SJSA1 (cell line): ENCODE results near the gene STARD5. TPM values are rescaled to one million over a fixed set of nuclear protein-coding genes. Genes with fewer than 3 reads are reported as not detected.

Experiments used
- DNase-seq, 2 experiments: peaks; one replicate each; pipeline ENCODE4 v3.0.0-alpha.2; 2015 to 2020; ENCODE audit warnings: low spot score in 2 of 2, low read depth in 1 of 2
- H3K27ac ChIP-seq: fragments of 250-450 bp; sonication (Bioruptor Pico); 2 replicates; pipeline ENCODE4 v1.5.1; 2020; ENCODE audit warnings: mild to moderate bottlenecking, moderate library complexity
- H3K27me3 ChIP-seq: fragments of 250-450 bp; sonication (Bioruptor Pico); replicated peaks from 2 replicates; pipeline ENCODE4 v1.5.1; 2020; ENCODE audit warnings: mild to moderate bottlenecking, moderate library complexity
- H3K36me3 ChIP-seq: fragments of 250-450 bp; sonication (Bioruptor Pico); 2 replicates; pipeline ENCODE4 v1.5.1; 2020; ENCODE audit warnings: mild to moderate bottlenecking
- H3K4me1 ChIP-seq: fragments of 250-450 bp; sonication (Bioruptor Pico); replicated peaks from 2 replicates; pipeline ENCODE4 v1.6.1; 2021; ENCODE audit warnings: mild to moderate bottlenecking
- H3K4me3 ChIP-seq: fragments of 250-450 bp; sonication (Bioruptor Pico); 2 replicates; pipeline ENCODE4 v1.5.1; 2020; ENCODE audit warnings: mild to moderate bottlenecking
- H3K9me3 ChIP-seq: fragments of 250-450 bp; sonication (Bioruptor Pico); replicated peaks from 2 replicates; pipeline ENCODE4 v1.5.1; 2020; ENCODE audit warnings: mild to moderate bottlenecking
- total RNA-seq: library from RNA; depleted of rRNA; stranded (reverse); fragments of >200 nt; shearing (Covaris generic); gene quantifications from 2 replicates; pipeline ENCODE4 v1.2.3, GENCODE V29; 2014

STARD5 gene
- total RNA-seq, 1 experiment from 2014 or later, result 6.3 TPM

GRCh38 chr15:81313686-81314085 lies 10.3 kb downstream of the STARD5 start:
- Histone ChIP-seq H3K4me3 (no peak overlapping the region), H3K27ac (peak overlapping the region; percentile 47), H3K27me3 (no peaks in the 10 kb centered on the region), H3K36me3 (peaks cover 35% of the 10 kb centered on the region), H3K9me3 (no peaks in the 10 kb centered on the region; the same call in 1 of the 2 replicates), H3K4me1 (peaks cover 12% of the 10 kb centered on the region)
- DNase-seq, result no peak

- Histone ChIP-seq H3K4me1 (peaks cover 12% of the 10 kb centered on the region), H3K27ac (peak overlapping the region; percentile 47), H3K4me3 (no peak overlapping the region), H3K27me3 (no peaks in the 10 kb centered on the region), H3K36me3 (peaks cover 31% of the 10 kb centered on the region), H3K9me3 (no peaks in the 10 kb centered on the region; the same call in 1 of the 2 replicates)
- DNase-seq, result peak; percentile 87 to 95
Measured at GRCh38 chr15:81312790-81313543, 11.0 kb downstream of the STARD5 start.

DNA sequence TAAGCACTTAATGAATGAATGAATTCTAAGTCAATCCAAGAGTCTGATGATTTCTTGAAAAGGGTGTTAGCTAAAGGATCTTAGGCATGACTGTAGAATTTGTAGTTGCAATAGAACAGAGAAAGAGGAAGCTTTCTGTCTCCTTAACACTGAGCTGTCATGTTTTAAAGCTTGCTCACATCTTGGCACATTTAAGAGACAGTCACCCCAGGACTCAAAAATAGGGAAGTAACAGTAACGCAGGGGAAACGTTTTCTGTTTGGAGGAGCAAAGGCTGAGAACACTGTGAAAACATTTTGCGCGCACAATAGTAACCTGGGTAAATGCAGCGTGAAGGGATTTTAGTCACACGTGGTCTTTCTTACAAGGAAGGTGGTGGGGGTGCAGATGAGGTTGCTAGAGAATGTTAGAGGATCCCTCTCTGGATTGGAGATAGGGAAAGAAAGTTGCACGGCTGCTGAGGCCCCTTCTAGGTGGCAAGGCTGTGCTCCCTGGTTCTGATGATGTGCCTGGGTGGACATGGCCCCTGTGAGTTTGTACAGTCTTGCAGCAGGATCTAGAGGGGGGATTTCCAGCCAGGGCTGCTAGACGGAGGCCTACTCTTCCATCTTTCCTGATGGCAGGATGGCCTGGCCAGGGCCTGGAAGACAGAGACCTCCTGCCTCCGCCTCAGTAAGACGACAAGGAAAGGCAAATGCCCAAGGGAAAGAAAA lies 12.0 kb downstream of the STARD5 start:
- H3K27me3 ChIP-seq, result no peaks in the 10 kb centered on the region
- no peak overlapping the region for H3K27ac ChIP-seq
- H3K9me3 ChIP-seq, result no peaks in the 10 kb centered on the region; the same call in 1 of the 2 replicates
- DNase-seq, result no peak
- no peak overlapping the region for H3K4me3 ChIP-seq
- H3K4me1 ChIP-seq, result peaks cover 12% of the 10 kb centered on the region
- peaks cover 23% of the 10 kb centered on the region for H3K36me3 ChIP-seq

DNA sequence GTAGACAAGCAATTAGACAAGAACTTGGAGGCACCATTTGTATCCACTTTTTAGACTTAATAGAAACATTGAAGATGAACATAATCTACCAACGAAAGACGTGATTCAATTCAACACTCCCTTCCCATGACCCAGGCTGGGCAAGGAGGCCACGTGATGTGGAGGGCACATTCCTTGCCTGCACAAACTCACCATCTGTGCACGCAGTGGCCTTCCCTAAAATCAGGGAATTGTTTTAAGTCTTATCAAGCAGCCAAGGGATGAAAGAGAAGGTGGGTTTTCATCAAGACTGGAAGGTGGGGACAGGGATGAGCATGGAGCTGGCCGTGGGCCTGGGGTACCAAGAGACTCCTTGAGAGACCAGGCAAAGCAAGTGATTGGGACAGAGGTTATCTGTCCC lies 13.5 kb downstream of the STARD5 start:
- no peaks in the 10 kb centered on the region for H3K27me3 ChIP-seq
- H3K4me1 ChIP-seq, result peaks cover 12% of the 10 kb centered on the region
- H3K27ac ChIP-seq, result no peak overlapping the region
- no peak for DNase-seq
- H3K36me3 ChIP-seq, result peaks cover 15% of the 10 kb centered on the region
- no peak overlapping the region for H3K4me3 ChIP-seq
- no peaks in the 10 kb centered on the region; the same call in 1 of the 2 replicates for H3K9me3 ChIP-seq

DNA sequence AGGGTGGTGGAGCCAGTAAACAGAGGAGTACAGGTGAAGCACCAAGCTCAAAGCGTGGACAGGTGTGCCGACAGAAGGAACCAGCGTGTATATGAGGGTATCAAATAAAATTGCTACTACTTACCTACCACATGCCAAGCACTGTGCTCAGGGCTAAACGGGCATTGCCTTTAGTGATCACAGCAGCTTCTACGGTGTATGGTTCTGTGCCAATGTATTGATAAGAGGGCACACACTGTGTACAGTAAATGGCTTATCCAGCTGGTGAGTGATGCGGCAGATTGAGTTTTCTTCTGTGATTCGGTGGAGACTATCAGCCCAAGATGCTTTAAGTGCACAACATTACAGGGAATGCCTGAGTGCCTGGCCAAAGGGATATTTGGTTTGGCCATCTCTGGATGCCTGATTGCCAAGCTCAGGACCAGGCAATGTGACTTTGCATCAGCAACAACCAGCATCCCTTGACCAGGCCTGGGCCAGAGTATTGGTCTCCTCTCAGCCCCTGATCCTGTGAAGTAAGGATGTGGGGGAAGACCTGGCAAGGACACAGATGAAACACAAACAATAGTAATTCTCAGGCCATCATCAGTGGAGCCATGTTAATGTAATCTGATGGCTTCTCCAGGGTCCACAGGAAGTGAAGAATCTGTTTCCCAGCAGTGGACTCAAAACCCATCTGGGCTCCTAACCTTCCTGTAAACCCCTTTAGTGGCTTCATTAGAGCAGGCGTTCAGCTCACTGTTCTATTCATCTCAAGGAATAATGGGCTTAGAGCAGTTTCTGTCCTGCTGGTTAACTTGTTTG lies 14.1 kb downstream of the STARD5 start:
- Histone ChIP-seq H3K9me3 (no peaks in the 10 kb centered on the region; the same call in 1 of the 2 replicates), H3K27ac (no peak overlapping the region), H3K27me3 (no peaks in the 10 kb centered on the region), H3K4me3 (no peak overlapping the region), H3K4me1 (peaks cover 12% of the 10 kb centered on the region), H3K36me3 (peaks cover 15% of the 10 kb centered on the region)
- no peak for DNase-seq

- no peak for DNase-seq
- Histone ChIP-seq H3K36me3 (peaks cover 15% of the 10 kb centered on the region), H3K27ac (no peak overlapping the region), H3K4me3 (no peak overlapping the region), H3K4me1 (peaks cover 14% of the 10 kb centered on the region), H3K27me3 (no peaks in the 10 kb centered on the region), H3K9me3 (no peaks in the 10 kb centered on the region; the same call in 1 of the 2 replicates)
Measured at GRCh38 chr15:81308260-81308659, 15.7 kb downstream of the STARD5 start.

DNA sequence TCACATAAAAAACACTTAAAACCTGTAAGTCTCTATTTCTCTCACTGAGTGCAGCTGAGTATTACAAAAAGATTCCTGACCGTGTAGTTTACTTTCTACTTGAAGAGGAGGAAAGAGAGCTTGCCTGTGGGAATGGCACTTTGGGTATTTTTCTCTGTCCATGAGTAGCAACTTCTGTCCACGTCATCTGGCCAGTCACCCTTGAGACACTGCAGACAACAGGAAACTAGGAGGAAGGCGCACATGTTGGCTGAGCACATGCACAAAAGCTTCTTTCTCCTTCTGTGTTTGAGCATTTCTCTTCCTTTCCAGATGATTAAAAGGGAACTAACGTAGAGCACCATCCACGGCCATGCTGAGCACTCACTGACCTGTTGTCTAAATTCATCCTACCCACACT lies 19.7 kb downstream of the STARD5 start:
- H3K27ac ChIP-seq, result no peak overlapping the region
- no peak for DNase-seq
- no peaks in the 10 kb centered on the region for H3K27me3 ChIP-seq
- no peaks in the 10 kb centered on the region for H3K36me3 ChIP-seq
- H3K4me3 ChIP-seq, result no peak overlapping the region
- H3K9me3 ChIP-seq, result no peaks in the 10 kb centered on the region
- 0 out of 2 replicates have a peak, but pooled peaks cover 5% of the 10 kb centered on the region for H3K4me1 ChIP-seq

DNA sequence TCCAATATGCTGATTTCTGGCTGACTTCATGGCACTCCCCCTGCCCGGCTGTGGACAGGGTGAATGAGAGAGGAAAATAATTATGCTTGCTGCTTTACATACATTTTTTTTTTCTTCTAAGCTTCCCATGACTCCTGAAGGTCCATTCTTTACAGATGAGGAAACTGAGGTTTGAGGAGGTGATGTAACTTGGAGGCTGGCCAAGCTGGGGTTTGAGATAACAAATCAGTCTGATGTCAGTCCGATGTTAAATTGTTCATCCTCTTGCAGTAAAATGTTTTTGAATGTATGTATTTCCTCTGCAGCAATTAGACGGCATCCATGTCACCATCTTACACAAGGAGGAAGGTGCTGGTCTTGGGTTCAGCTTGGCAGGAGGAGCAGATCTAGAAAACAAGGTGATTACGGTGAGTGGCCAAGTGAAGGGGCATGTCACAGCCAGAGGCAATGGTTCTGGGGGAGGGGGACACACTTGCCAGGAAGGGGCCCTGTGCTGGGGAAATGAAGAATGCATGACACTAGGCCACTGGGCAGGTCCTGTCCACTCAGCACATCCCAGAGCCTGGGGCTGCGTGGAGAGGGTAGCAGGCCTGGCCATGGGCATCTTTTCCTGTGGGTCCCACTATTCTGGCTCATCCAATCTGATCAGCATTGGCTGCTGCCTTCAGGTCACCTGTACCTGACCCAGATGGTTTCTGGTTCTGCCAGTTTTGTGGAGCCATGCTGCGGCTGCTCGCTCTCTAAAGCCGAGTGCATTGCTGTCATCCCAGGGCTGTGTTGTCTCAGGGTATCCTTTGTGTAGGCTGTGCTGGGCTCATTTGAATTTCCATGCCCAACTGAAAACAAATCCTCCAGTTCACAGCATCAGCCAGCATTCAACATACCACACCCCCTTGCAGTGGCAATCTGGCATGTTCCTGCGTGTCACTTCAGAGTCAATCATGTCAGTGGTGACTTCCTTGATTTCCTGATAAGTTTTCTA lies 20.4 kb downstream of the STARD5 start:
- Histone ChIP-seq H3K4me3 (no peak overlapping the region), H3K27me3 (no peaks in the 10 kb centered on the region), H3K27ac (no peak overlapping the region), H3K4me1 (0 out of 2 replicates have a peak, but pooled peaks cover 5% of the 10 kb centered on the region), H3K9me3 (no peaks in the 10 kb centered on the region), H3K36me3 (no peaks in the 10 kb centered on the region)
- DNase-seq, result no peak

GRCh38 chr15:81302701-81303109 lies 21.2 kb downstream of the STARD5 start:
- H3K4me1 ChIP-seq, result peaks cover 5% of the 10 kb centered on the region; the same call in 1 of the 2 replicates
- H3K4me3 ChIP-seq, result no peak overlapping the region
- H3K9me3 ChIP-seq, result no peaks in the 10 kb centered on the region
- H3K36me3 ChIP-seq, result no peaks in the 10 kb centered on the region
- no peak for DNase-seq
- no peaks in the 10 kb centered on the region for H3K27me3 ChIP-seq
- no peak overlapping the region for H3K27ac ChIP-seq

- H3K27ac ChIP-seq, result no peak overlapping the region
- H3K36me3 ChIP-seq, result no peaks in the 10 kb centered on the region
- H3K9me3 ChIP-seq, result no peaks in the 10 kb centered on the region
- H3K4me1 ChIP-seq, result peaks cover 5% of the 10 kb centered on the region; the same call in 1 of the 2 replicates
- no peak for DNase-seq
- H3K27me3 ChIP-seq, result no peaks in the 10 kb centered on the region
- no peak overlapping the region for H3K4me3 ChIP-seq
Measured at GRCh38 chr15:81301815-81302399, 22.0 kb downstream of the STARD5 start.

- Histone ChIP-seq H3K27ac (no peak overlapping the region), H3K9me3 (no peaks in the 10 kb centered on the region), H3K4me1 (peaks cover 5% of the 10 kb centered on the region; the same call in 1 of the 2 replicates), H3K27me3 (no peaks in the 10 kb centered on the region), H3K36me3 (no peaks in the 10 kb centered on the region), H3K4me3 (no peak overlapping the region)
- DNase-seq, result no peak
Measured at GRCh38 chr15:81301385-81301784, 22.6 kb downstream of the STARD5 start.

GRCh38 chr15:81299630-81300273 lies 24.2 kb downstream of the STARD5 start:
- no peak for DNase-seq
- Histone ChIP-seq H3K4me1 (peaks cover 5% of the 10 kb centered on the region; the same call in 1 of the 2 replicates), H3K4me3 (no peak overlapping the region), H3K36me3 (no peaks in the 10 kb centered on the region), H3K9me3 (no peaks in the 10 kb centered on the region), H3K27ac (no peak overlapping the region), H3K27me3 (no peaks in the 10 kb centered on the region)
